Liver (tissue), 3 donors: ENCODE data around the gene UBE2QL1.

Experiments
- ATF3 ChIP-seq: IDR thresholded peaks from 2 replicates; pipeline ENCODE4 v1.6.1; 2016; ENCODE audit warnings: antibody characterized with exemption
- FOXA1 ChIP-seq: IDR thresholded peaks from 2 replicates; pipeline ENCODE4 v1.6.1; 2016; ENCODE audit warnings: antibody characterized with exemption
- JUND ChIP-seq, 2 donors: IDR thresholded peaks; 2 replicates each; pipeline ENCODE4 v1.6.1; 2016; ENCODE audit warnings: antibody characterized with exemption in 2 of 2
- MAX ChIP-seq: IDR thresholded peaks from 2 replicates; pipeline ENCODE4 v1.6.1; 2016; ENCODE audit warnings: antibody characterized with exemption
- REST ChIP-seq: IDR thresholded peaks from 2 replicates; pipeline ENCODE4 v1.6.1; 2016; ENCODE audit warnings: antibody characterized with exemption, mild to moderate bottlenecking
- RXRA ChIP-seq, 2 donors: IDR thresholded peaks; 2 replicates each; pipeline ENCODE4 v1.6.1; 2017 to 2018; ENCODE audit warnings: antibody characterized with exemption in 2 of 2, mild to moderate bottlenecking in 1 of 2
- SP1 ChIP-seq: IDR thresholded peaks from 2 replicates; pipeline ENCODE4 v1.6.1; 2018; ENCODE audit warnings: antibody characterized with exemption, mild to moderate bottlenecking
- TAF1 ChIP-seq: conservative IDR thresholded peaks from 2 replicates; pipeline ENCODE4 v1.6.1; 2016; ENCODE audit warnings: antibody characterized with exemption, mild to moderate bottlenecking
- YY1 ChIP-seq: IDR thresholded peaks from 2 replicates; pipeline ENCODE4 v1.6.1; 2016; ENCODE audit warnings: antibody characterized with exemption, mild to moderate bottlenecking
- ZBTB33 ChIP-seq: IDR thresholded peaks from 2 replicates; pipeline ENCODE4 v1.6.1; 2016; ENCODE audit warnings: antibody characterized with exemption
- TF ChIP-seq, protein P1 (sequence below): fragments of 150-350 bp; IDR thresholded peaks from 2 replicates; pipeline ENCODE4 v1.5.1; 2017; ENCODE audit warnings: improper control_type of control experiment, low read depth, low read length; ENCODE audit not compliant: missing input control
- donor health status: healthy.
- donor health status: healthy.

GRCh38 chr5:6443326-6443725 lies 5.3 kb upstream of the UBE2QL1 start:
- TF ChIP-seq, protein P1, sequence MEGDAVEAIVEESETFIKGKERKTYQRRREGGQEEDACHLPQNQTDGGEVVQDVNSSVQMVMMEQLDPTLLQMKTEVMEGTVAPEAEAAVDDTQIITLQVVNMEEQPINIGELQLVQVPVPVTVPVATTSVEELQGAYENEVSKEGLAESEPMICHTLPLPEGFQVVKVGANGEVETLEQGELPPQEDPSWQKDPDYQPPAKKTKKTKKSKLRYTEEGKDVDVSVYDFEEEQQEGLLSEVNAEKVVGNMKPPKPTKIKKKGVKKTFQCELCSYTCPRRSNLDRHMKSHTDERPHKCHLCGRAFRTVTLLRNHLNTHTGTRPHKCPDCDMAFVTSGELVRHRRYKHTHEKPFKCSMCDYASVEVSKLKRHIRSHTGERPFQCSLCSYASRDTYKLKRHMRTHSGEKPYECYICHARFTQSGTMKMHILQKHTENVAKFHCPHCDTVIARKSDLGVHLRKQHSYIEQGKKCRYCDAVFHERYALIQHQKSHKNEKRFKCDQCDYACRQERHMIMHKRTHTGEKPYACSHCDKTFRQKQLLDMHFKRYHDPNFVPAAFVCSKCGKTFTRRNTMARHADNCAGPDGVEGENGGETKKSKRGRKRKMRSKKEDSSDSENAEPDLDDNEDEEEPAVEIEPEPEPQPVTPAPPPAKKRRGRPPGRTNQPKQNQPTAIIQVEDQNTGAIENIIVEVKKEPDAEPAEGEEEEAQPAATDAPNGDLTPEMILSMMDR: no peak
- TF ChIP-seq SP1 (no peak), TAF1 (no peak), ATF3 (no peak), MAX (no peak), REST (no peak), ZBTB33 (no peak), RXRA (IDR thresholded peaks at IDR 0.05) (no peak), YY1 (no peak), JUND (IDR thresholded peaks at IDR 0.05) (no peak), FOXA1 (no peak)
